IPS DF 6.9 (cell line): ENCODE measurements around the gene ETFB.

ENCODE experiments used
- DNase-seq: peaks from one replicate; pipeline ENCODE4 v3.0.0-alpha.2; 2013; ENCODE audit warnings: low read depth, low spot score
- H3K27ac ChIP-seq: one replicate; pipeline ENCODE4 v1.5.1; 2013; ENCODE audit warnings: low read length, control low read depth
- H3K27me3 ChIP-seq: 2 replicates; pipeline ENCODE4 v1.6.1; 2013; ENCODE audit warnings: mild to moderate bottlenecking, low read length; ENCODE audit not compliant: control insufficient read depth, insufficient read depth
- H3K36me3 ChIP-seq: 2 replicates; pipeline ENCODE4 v1.6.1; 2013; ENCODE audit warnings: low read length; ENCODE audit not compliant: control insufficient read depth, insufficient read depth
- H3K4me1 ChIP-seq: 2 replicates; pipeline ENCODE4 v1.6.1; 2013; ENCODE audit warnings: low read length; ENCODE audit not compliant: control insufficient read depth, insufficient read depth
- H3K4me3 ChIP-seq: 2 replicates; pipeline ENCODE4 v1.5.1; 2013; ENCODE audit warnings: mild to moderate bottlenecking, low read length
- H3K9me3 ChIP-seq: 2 replicates; pipeline ENCODE4 v1.6.1; 2013; ENCODE audit warnings: low read length, inconsistent platforms; ENCODE audit not compliant: control insufficient read depth, insufficient read depth
- WGBS: extraction: QIAGEN DNeasy Blood & Tissue Kit; methylation state at CpG from one replicate; pipeline ENCODE4 v1.1.7; 2013; ENCODE audit warnings: mixed read lengths, missing lambda C conversion rate; ENCODE audit not compliant: insufficient read length, insufficient coverage; 5-methylcytosine and 5-hydroxymethylcytosine counted together

Gene ETFB

DNA sequence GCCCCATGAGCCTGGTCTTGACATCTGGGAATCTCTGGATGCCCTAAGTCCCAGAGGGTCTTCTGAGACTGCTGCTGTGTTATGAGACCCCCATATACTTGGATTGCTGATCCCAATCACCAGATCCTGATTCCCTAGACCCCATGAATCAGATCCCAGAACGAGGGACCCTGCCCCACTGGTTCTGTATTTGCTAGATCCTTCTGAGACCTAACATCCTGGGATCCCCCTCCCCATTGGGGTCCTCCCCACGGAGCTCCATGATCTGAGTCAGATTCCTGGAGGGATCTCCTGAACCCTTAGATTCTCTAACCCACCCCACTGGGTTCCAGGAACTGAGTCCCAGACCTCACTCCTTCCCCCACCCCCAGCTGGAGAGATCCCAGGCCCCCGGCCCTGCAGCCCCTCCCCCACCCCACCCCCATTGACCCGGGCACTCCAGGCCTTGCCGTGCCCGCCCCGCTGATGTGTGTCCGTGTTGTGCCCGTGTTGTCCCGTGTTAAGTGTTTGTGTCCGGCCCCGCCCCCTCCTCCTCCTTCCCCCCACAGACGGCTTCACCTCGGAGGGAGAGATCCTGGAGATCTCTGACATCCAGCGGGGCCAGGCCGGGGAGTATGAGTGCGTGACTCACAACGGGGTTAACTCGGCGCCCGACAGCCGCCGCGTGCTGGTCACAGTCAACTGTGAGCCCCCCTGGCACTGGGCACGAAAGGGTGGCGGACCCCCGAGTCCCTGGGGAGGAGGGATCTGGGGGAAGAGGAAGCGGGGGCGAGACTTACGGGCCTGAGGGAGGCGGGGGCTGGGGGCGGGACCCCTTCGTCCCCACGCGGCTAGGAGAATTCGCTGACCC is 39.7 kb downstream of the ETFB start:
- H3K4me1 ChIP-seq, result peaks cover 1% of the 10 kb centered on the region; the same call in 1 of the 2 replicates
- no peaks in the 10 kb centered on the region for H3K27me3 ChIP-seq
- WGBS, result no CpG with 5 or more reads among the region's 36 CpGs
- no peak overlapping the region for H3K27ac ChIP-seq
- H3K36me3 ChIP-seq, result no peaks in the 10 kb centered on the region
- H3K4me3 ChIP-seq, result no peak overlapping the region
- no peak for DNase-seq
- H3K9me3 ChIP-seq, result no peaks in the 10 kb centered on the region

DNA sequence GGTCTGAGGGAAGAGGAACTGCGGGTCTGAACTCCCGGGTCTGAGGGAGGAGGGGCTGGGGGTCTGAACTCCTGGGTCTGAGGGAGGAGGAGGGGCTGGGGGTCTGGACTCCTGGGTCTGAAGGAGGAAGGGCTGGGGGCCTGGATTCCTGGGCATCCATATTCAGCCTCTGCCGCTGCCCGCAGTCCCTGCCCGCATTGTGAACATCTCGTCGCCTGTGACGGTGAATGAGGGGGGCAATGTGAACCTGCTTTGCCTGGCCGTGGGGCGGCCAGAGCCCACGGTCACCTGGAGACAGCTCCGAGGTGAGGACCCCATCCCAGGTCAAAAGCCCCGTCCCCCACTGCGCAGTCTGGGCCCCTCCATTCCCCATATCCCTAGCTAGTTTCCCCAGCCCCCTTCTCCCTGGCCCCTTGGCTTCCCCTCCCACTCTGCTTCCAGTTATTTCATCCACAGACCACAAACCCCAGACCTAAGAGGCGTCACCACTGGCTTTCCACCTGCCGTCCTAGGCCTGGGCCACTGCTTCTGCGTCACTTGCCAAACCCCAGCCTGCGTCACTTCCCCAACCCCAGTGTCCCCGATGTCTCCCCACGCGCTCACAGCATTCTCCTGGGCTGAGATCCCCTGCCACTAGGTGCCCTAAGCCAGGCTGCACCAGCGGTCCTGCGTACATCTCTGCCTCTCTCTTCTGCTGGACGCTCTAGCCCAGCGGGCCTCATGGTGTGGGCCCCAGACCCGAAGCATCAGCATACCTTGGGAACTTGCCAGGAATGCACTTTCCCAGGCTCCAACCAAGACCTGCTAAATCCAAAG is 40.8 kb downstream of the ETFB start:
- Histone ChIP-seq H3K36me3 (no peaks in the 10 kb centered on the region), H3K9me3 (no peaks in the 10 kb centered on the region)
- no CpG with 5 or more reads among the region's 26 CpGs for WGBS

DNA sequence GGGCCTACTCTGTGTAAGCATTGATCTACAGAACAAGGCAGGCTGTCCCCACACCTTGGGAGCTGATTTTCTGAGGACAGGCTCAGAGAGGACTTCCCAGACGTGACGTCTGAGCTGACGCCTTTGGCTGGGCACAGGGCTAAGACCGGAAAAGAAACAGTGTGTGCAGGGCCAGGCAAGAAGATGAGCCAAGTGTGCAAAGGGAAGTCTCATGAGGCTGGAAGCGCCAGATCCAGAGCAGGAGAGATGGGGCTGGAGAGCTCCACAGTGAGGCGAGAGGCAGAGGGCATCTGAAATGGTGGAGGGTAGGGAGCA is 42.1 kb downstream of the ETFB start:
- Histone ChIP-seq H3K36me3 (no peaks in the 10 kb centered on the region), H3K4me3 (no peak overlapping the region), H3K9me3 (no peaks in the 10 kb centered on the region), H3K4me1 (peaks cover 1% of the 10 kb centered on the region; the same call in 1 of the 2 replicates), H3K27ac (no peak overlapping the region), H3K27me3 (no peaks in the 10 kb centered on the region)
- WGBS, result no CpG with 5 or more reads among the region's 6 CpGs
- DNase-seq, result no peak

More for the DNA sequence above, 40.8 kb downstream of the ETFB start:
- no peak overlapping the region for H3K4me3 ChIP-seq
- H3K27me3 ChIP-seq, result no peaks in the 10 kb centered on the region
- H3K4me1 ChIP-seq, result peaks cover 1% of the 10 kb centered on the region; the same call in 1 of the 2 replicates
- H3K27ac ChIP-seq, result no peak overlapping the region
- DNase-seq, result no peak

DNA sequence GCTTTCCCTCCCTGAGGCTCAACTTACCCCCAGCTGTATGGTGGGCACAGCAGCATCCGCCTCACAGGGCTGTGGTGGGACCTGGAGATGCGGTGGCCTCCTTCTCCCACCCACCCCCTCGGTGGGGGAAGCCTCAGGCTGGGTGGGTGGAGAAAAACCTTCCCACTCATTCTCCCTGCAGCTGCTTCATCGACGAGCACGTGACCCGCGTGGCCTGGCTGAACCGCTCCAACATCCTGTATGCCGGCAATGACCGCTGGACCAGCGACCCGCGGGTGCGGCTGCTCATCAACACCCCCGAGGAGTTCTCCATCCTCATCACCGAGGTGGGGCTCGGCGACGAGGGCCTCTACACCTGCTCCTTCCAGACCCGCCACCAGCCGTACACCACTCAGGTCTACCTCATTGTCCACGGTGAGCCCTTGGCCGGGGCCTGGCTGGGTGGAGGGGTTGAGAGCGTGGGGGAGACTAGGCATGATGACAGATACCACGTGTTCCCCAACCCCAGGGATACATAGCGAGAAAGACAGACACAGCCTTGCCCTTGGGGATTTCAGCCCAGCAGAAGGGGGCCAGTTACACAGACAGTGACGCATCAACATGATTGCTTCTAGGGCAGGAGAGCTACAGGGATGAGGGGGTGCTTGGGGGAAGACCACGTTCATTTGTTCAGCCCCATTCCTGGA is 42.6 kb downstream of the ETFB start:
- Histone ChIP-seq H3K4me1 (peaks cover 1% of the 10 kb centered on the region; the same call in 1 of the 2 replicates), H3K4me3 (no peak overlapping the region), H3K36me3 (no peaks in the 10 kb centered on the region), H3K27me3 (no peaks in the 10 kb centered on the region), H3K27ac (no peak overlapping the region), H3K9me3 (no peaks in the 10 kb centered on the region)
- WGBS, result no CpG with 5 or more reads among the region's 29 CpGs
- DNase-seq, result no peak

DNA sequence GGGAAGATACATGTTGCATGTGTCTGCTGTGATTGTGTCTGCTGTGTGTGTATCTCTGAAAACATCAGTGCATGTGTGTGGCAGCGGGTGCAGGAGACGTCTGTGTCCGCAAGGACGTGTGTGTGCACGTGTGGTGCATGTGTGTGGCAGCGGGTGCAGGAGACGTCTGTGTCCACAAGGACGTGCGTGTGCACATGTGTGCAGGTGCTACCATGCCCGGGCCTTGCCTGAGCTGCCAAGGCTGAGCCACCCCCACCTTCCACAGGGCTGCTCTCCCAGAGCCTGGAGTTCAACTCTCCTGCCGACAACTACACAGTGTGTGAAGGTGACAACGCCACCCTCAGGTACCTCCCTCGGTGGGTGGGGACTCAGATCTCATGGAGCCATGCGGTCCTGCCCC is 44.4 kb downstream of the ETFB start:
- no peak for DNase-seq
- no peak overlapping the region for H3K4me3 ChIP-seq
- no peaks in the 10 kb centered on the region for H3K4me1 ChIP-seq
- no peaks in the 10 kb centered on the region for H3K36me3 ChIP-seq
- H3K9me3 ChIP-seq, result no peaks in the 10 kb centered on the region
- no CpG with 5 or more reads among the region's 14 CpGs for WGBS
- H3K27me3 ChIP-seq, result no peaks in the 10 kb centered on the region
- H3K27ac ChIP-seq, result no peak overlapping the region

DNA sequence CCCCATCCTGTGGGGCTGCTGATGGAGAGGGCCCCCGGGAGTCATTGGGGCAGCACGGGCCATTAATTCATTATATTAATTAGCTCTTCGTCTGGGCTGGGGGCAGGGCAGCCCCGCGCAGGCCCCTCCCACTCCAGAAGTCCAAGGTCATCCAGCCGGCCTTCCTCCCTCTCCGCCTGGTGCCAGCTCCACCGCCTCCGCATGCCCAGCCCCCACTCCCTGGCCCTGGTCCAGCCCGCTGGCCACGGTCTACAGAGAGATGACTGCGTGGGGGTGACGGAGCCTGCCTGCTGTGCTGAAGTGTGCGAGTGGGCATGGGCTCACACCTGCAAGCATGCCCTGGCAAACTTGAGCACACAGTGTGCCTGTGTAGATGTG is 45.9 kb downstream of the ETFB start:
- no peak overlapping the region for H3K27ac ChIP-seq
- no peak for DNase-seq
- no CpG with 5 or more reads among the region's 14 CpGs for WGBS

DNA sequence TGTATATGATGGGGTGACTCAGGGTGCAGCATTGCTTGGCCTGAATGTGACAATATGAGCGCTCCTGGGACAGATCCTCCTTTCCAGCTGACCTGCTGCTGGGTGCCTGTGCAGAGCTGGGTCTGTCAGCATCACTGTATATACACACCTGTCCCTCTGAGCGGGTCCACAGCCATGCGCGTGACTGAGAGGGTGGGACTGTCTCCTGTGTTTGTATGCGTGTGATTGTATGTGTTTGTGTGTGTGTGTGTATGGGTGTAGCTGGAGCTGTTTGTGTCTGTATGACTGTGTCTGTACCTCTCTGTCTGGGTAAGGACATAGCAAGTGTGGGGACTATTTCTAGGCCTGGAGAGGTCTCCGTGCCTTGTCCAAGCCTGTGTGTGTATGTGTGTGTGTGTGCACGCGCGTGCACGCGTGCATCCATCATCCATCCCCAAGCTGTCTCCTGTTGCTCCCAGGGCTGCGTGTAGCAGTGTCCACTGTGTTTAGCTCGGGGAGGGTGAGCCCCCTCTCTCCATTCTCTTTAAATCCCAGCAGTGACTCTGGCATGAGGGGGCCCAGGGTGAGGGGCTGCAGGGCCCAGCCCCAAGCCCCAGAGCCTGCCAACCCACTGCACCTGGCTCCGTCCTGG is 46.4 kb downstream of the ETFB start:
- Histone ChIP-seq H3K36me3 (no peaks in the 10 kb centered on the region), H3K4me1 (no peaks in the 10 kb centered on the region), H3K27me3 (no peaks in the 10 kb centered on the region), H3K9me3 (no peaks in the 10 kb centered on the region), H3K4me3 (no peak overlapping the region), H3K27ac (no peak overlapping the region)
- no peak for DNase-seq
- no CpG with 5 or more reads among the region's 14 CpGs for WGBS

More for the DNA sequence above, 45.9 kb downstream of the ETFB start:
- Histone ChIP-seq H3K36me3 (no peaks in the 10 kb centered on the region), H3K4me1 (no peaks in the 10 kb centered on the region), H3K4me3 (no peak overlapping the region), H3K9me3 (no peaks in the 10 kb centered on the region), H3K27me3 (no peaks in the 10 kb centered on the region)

DNA sequence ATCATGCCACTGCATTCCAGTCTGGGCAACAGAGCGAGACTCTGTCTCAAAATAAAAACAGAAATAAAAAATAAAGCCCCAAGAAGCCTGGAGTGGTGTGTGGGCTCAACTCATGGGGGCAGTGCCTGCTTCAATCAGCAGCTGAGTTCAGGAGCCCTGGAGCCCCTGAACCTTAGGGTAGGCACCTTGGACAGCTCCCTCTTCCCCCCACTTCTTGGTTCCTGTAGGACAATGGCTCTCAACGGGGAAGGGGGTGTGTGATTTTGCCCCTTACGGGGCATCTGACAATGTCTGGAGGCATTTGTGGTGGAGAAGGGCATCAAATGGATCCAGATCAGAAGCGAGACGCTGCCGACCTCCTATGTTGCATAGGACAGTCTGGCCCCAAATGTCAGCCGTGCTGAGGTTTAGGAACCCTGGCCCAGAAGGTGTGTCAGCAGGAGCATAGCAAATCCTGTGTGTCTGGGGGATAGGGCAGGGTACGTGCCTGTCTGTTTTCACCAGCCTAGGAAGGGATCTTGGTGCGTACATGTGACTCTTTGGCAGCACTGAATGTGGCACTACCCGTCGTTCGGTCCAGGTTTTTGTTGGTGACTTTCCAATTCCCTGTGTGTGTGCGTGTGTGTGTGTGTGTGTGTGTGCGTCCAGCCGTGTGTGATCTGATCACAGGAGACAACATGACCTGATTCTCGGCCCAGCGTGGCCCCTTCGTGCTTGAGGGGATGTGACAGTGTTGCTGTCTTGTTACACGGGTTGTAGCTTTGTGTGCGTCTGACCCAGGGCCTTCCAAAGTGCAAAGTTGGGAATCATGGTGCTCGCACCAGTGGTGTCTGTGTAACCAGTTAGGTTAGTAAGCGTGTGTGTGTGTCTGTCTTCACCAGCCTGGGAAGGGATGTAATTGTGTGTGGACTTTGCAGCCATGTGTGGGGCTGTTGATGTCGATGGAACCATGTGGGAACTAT is 47.2 kb downstream of the ETFB start:
- H3K4me3 ChIP-seq, result no peak overlapping the region
- no peak for DNase-seq
- H3K27me3 ChIP-seq, result no peaks in the 10 kb centered on the region
- no peaks in the 10 kb centered on the region for H3K36me3 ChIP-seq
- H3K9me3 ChIP-seq, result no peaks in the 10 kb centered on the region
- H3K27ac ChIP-seq, result no peak overlapping the region
- no peaks in the 10 kb centered on the region for H3K4me1 ChIP-seq
- WGBS, result no CpG with 5 or more reads among the region's 23 CpGs

DNA sequence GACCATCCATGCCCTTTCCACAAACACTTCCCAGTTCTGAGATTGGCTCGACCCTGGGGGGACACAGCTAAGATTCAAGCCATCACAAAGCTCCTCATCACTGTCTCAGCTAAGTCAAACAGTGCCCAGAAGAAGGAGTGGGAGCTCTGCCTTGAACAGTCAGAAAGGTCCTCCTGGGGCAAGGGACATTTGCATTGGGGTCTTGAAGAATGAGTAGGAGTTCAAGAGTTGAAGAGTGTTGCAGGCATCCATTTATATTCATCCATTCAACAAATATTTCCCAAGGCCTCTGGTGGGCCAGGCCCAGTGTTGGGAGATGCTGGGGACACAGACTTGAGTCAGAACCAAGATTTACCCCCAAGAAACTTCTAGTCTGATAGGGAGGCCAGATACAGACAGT is 48.2 kb downstream of the ETFB start:
- no CpG with 5 or more reads among the region's 1 CpG for WGBS
- no peaks in the 10 kb centered on the region for H3K27me3 ChIP-seq
- no peak overlapping the region for H3K4me3 ChIP-seq
- H3K9me3 ChIP-seq, result no peaks in the 10 kb centered on the region
- no peaks in the 10 kb centered on the region for H3K36me3 ChIP-seq
- DNase-seq, result no peak
- 0 out of 2 replicates have a peak, but pooled peaks cover 1% of the 10 kb centered on the region for H3K4me1 ChIP-seq
- no peak overlapping the region for H3K27ac ChIP-seq
